AG04450 (cell line): ENCODE measurements around the gene CEL. TPM values are rescaled to one million over a fixed set of nuclear protein-coding genes. Genes with fewer than 3 reads are reported as not detected.
A peak's percentile ranks its signal among the peaks of the same experiment; 100 is the strongest.

Source experiments
- CTCF ChIA-PET: fragments of 300-600, 350-600 bp; formaldehyde crosslinking; extraction: SDS; loops from one replicate; lab custom pipeline; 2022; ENCODE audit warnings: antibody characterized with exemption, inconsistent platforms; lab: Charles Lee
- POLR2A ChIA-PET: fragments of 350-600 bp; formaldehyde crosslinking; extraction: SDS; loops from one replicate; lab custom pipeline; 2021; ENCODE audit warnings: antibody characterized with exemption, inconsistent platforms; lab: Yijun Ruan, JAX
- DNase-seq: peaks from one replicate; pipeline ENCODE4 v3.0.0-alpha.2; 2011; ENCODE audit warnings: low read depth, low spot score
- H3K27ac ChIP-seq: one replicate; pipeline ENCODE4 v1.5.1; 2012; ENCODE audit warnings: low read depth, low read length, control low read depth
- H3K27me3 ChIP-seq: one replicate; pipeline ENCODE4 v1.6.0; 2012; ENCODE audit warnings: low read length; ENCODE audit not compliant: control insufficient read depth, insufficient read depth
- H3K4me3 ChIP-seq: 2 replicates; pipeline ENCODE4 v1.5.1; 2011; ENCODE audit warnings: mild to moderate bottlenecking, low read depth, low read length, control low read depth
- H3K9me3 ChIP-seq: 2 replicates; pipeline ENCODE4 v1.5.1; 2012; ENCODE audit warnings: low read length; ENCODE audit not compliant: control insufficient read depth, insufficient read depth
- CTCF ChIP-seq: IDR thresholded peaks from 2 replicates; pipeline ENCODE4 v1.5.1; 2011; ENCODE audit warnings: low read depth, low read length, control low read depth, inconsistent platforms
- polyA plus RNA-seq: library from polyadenylated mRNA; depleted of rRNA; stranded (reverse); fragments of >200 nt; gene quantifications from 2 replicates; pipeline ENCODE4 v1.2.3, GENCODE V29; 2011; rRNA removed
- small RNA-seq: library from RNA; depleted of rRNA; stranded (forward); fragments of <200 nt; gene quantifications from one replicate; pipeline ENCODE3, GENCODE V24; 2012; ENCODE audit warnings: low read depth; ENCODE audit not compliant: insufficient read length

CEL gene
- polyA plus RNA-seq, 1 experiment: 0.24 TPM

- no peak for DNase-seq
- no peaks in the 10 kb centered on the region; the same call in 1 of the 2 replicates for H3K9me3 ChIP-seq
- ChIA-PET CTCF (interaction anchor here (0.6 to 3.4 kb wide), 5 partner anchors 16 to 1638 kb away, joined by 3 to 24 read pairs (median 4); no protein-coding TSS in a partner anchor), POLR2A (interaction anchor here (1.3 to 1.4 kb wide), 2 partner anchors 16 to 89 kb away, joined by 4 read pairs; partner anchors contain the start of gene GTF3C5)
- peak overlapping the region; percentile 11 for H3K27ac ChIP-seq
- no peaks in the 10 kb centered on the region for H3K27me3 ChIP-seq
- no peak for TF ChIP-seq CTCF
- H3K4me3 ChIP-seq: peak overlapping the region; percentile 72
Measured at GRCh38 chr9:133119103-133119845, 57.5 kb downstream of the CEL start.

GRCh38 chr9:133119846-133120500 is 58.2 kb downstream of the CEL start:
- ChIA-PET POLR2A (interaction anchor here (1.3 kb wide), 1 partner anchor 15 kb away, joined by 4 read pairs; no protein-coding TSS in a partner anchor), CTCF (interaction anchor here (0.6 to 3.4 kb wide), 5 partner anchors 24 to 361 kb away, joined by 3 to 24 read pairs (median 4); no protein-coding TSS in a partner anchor)
- H3K27ac ChIP-seq: peak overlapping the region; percentile 11
- no peaks in the 10 kb centered on the region for H3K27me3 ChIP-seq
- DNase-seq: no peak
- no peaks in the 10 kb centered on the region; the same call in 1 of the 2 replicates for H3K9me3 ChIP-seq
- TF ChIP-seq CTCF: no peak
- H3K4me3 ChIP-seq: peak overlapping the region; percentile 72

- Histone ChIP-seq H3K9me3 (no peaks in the 10 kb centered on the region; the same call in 1 of the 2 replicates), H3K27ac (no peak overlapping the region), H3K27me3 (no peaks in the 10 kb centered on the region), H3K4me3 (peak overlapping the region; percentile 72)
- DNase-seq: no peak
- CTCF ChIA-PET: interaction anchor here (0.6 kb wide), 2 partner anchors 27 to 360 kb away, joined by 3 to 4 read pairs; no protein-coding TSS in a partner anchor
- TF ChIP-seq CTCF: no peak
- POLR2A ChIA-PET: no interaction called here
Measured at GRCh38 chr9:133120501-133121197, 58.9 kb downstream of the CEL start.

Small RNA genes within 50 kb of the gene (small RNA-seq; reads per million reads assigned to genes)
- not detected for gene MIR6877

Other genes starting within 250 kb of the CEL start
- 0.14 and 0.15 TPM in 2 replicates for gene AK8, start 183.7 kb upstream of the CEL start, polyA plus RNA-seq
- gene SPACA9, start 183.1 kb upstream of the CEL start, polyA plus RNA-seq: 3.3 and 3.6 TPM in 2 replicates
- gene TSC1, start 117.4 kb upstream of the CEL start, polyA plus RNA-seq: 67.5 and 87.1 TPM in 2 replicates
- gene GFI1B, start 83.3 kb upstream of the CEL start, polyA plus RNA-seq: 0.10 and 0.16 TPM in 2 replicates
- gene GTF3C5, start 31.0 kb upstream of the CEL start, polyA plus RNA-seq: 36.4 and 39.2 TPM in 2 replicates
- 19.1 and 25.4 TPM in 2 replicates for gene RALGDS, start 59.3 kb downstream of the CEL start, polyA plus RNA-seq
- gene GBGT1, start 101.9 kb downstream of the CEL start, polyA plus RNA-seq: 3.5 TPM in 2 replicates
- gene OBP2B, start 147.3 kb downstream of the CEL start, polyA plus RNA-seq: not detected in 2 replicates
- not detected in 2 replicates for gene ABO, start 213.2 kb downstream of the CEL start, polyA plus RNA-seq